Colon (tissue), 2 donors: ENCODE results near the gene ZNF205.

Experiments
- FAIRE-seq: peaks from 2 replicates; lab custom pipeline; 2012; peaks lifted over from hg19 to GRCh38; lab: Jason Lieb, UNC
- donor health status: control.
- donor health status: control.

Gene ZNF205

GRCh38 chr16:3084969-3085670, 27.3 kb upstream of the ZNF205 start:
- no peak for FAIRE-seq

GRCh38 chr16:3085868-3086595, 26.4 kb upstream of the ZNF205 start:
- FAIRE-seq = no peak

- FAIRE-seq = no peak
Observed at GRCh38 chr16:3086596-3087242, 25.7 kb upstream of the ZNF205 start.

- no peak for FAIRE-seq
Observed at GRCh38 chr16:3087243-3088235, 24.8 kb upstream of the ZNF205 start.

GRCh38 chr16:3088450-3088849, 23.9 kb upstream of the ZNF205 start:
- no peak for FAIRE-seq

GRCh38 chr16:3088925-3089716, 23.3 kb upstream of the ZNF205 start:
- no peak for FAIRE-seq

GRCh38 chr16:3089717-3090592, 22.4 kb upstream of the ZNF205 start:
- FAIRE-seq = no peak

- no peak for FAIRE-seq
Observed at GRCh38 chr16:3091551-3091950, 20.8 kb upstream of the ZNF205 start.

- FAIRE-seq = no peak
Observed at GRCh38 chr16:3092501-3092941, 19.9 kb upstream of the ZNF205 start.

GRCh38 chr16:3094289-3095027, 17.9 kb upstream of the ZNF205 start:
- FAIRE-seq = no peak

- FAIRE-seq = no peak
Observed at GRCh38 chr16:3095869-3096268, 16.5 kb upstream of the ZNF205 start.

- no peak for FAIRE-seq
Observed at GRCh38 chr16:3096362-3096761, 16.0 kb upstream of the ZNF205 start.

GRCh38 chr16:3097266-3097665, 15.1 kb upstream of the ZNF205 start:
- FAIRE-seq = no peak

GRCh38 chr16:3098459-3099394, 13.7 kb upstream of the ZNF205 start, which contains the start of gene ZSCAN10:
ZSCAN10 (minus strand) TSS chr16:3099294; CDS start chr16:3092937, 6,357 bp downstream.
- FAIRE-seq = no peak

- no peak for FAIRE-seq
Observed at GRCh38 chr16:3099395-3099731, 13.0 kb upstream of the ZNF205 start.

- no peak for FAIRE-seq
Observed at GRCh38 chr16:3099732-3100499, 12.5 kb upstream of the ZNF205 start.
